Suprapubic skin (tissue), 4 donors: Measurements from ENCODE around the gene UQCRQ.

Experiments used
- CTCF ChIP-seq, 2 donors: fragments of 200-600 bp in 1 of 2; fragments of 450-650 bp in 1 of 2; sonication (generic) in 1 of 2; IDR thresholded peaks; one replicate each; pipeline ENCODE4 v1.5.1; 2016 to 2019; ENCODE audit warnings: antibody characterized with exemption in 2 of 2, mild to moderate bottlenecking in 1 of 2, moderate library complexity in 1 of 2
- POLR2A ChIP-seq, 2 donors: fragments of 450-650 bp; IDR thresholded peaks; one replicate each; pipeline ENCODE4 v1.6.1; 2017; ENCODE audit warnings: antibody characterized with exemption in 2 of 2, mild to moderate bottlenecking in 2 of 2, moderate library complexity in 2 of 2
- POLR2AphosphoS5 ChIP-seq, 3 donors: sonication (generic); formaldehyde crosslinking; IDR thresholded peaks; one replicate each; pipeline ENCODE4 v1.6.1; 2017; ENCODE audit warnings: antibody characterized with exemption in 3 of 3

GRCh38 chr5:132853790-132854189 is 12.7 kb upstream of the UQCRQ start:
- no peak for TF ChIP-seq CTCF (IDR thresholded peaks at IDR 0.05)
- no peak for TF ChIP-seq POLR2AphosphoS5 (IDR thresholded peaks at IDR 0.05)
- no peak for TF ChIP-seq POLR2A (IDR thresholded peaks at IDR 0.05)
